Activated naive CD8-positive, alpha-beta T cell treated with anti-CD3 and anti-CD28 coated beads, Interleukin-2, amount 50 U/mL, for 16 hours (primary cell): ENCODE data around the gene PRM3.

Experiments
- DNase-seq: peaks from one replicate; pipeline ENCODE4 v3.0.0-alpha.2; 2020; ENCODE audit warnings: low read depth, low spot score

Gene PRM3

GRCh38 chr16:11272921-11273720 lies at the start of gene PRM3:
Gene PRM3, minus strand, starts transcription at chr16:11273629. Its CDS starts 34 bp downstream, at chr16:11273595.
- DNase-seq = no peak

- DNase-seq = no peak
Measured at GRCh38 chr16:11322823-11323222, 49.4 kb upstream of the PRM3 start.

GRCh38 chr16:11321662-11322061 lies 48.2 kb upstream of the PRM3 start:
- no peak for DNase-seq

- no peak for DNase-seq
Measured at GRCh38 chr16:11320170-11320569, 46.7 kb upstream of the PRM3 start.

GRCh38 chr16:11319529-11320146 lies 46.2 kb upstream of the PRM3 start:
- DNase-seq = no peak

- no peak for DNase-seq
Measured at GRCh38 chr16:11318817-11319216, 45.4 kb upstream of the PRM3 start.

GRCh38 chr16:11316331-11317015 lies 43.0 kb upstream of the PRM3 start:
- no peak for DNase-seq

GRCh38 chr16:11315510-11315909 lies 42.1 kb upstream of the PRM3 start:
- no peak for DNase-seq

- DNase-seq = no peak
Measured at GRCh38 chr16:11314309-11314894, 41.0 kb upstream of the PRM3 start.

- no peak for DNase-seq
Measured at GRCh38 chr16:11313493-11314308, 40.3 kb upstream of the PRM3 start.

- DNase-seq = no peak
Measured at GRCh38 chr16:11312718-11313492, 39.5 kb upstream of the PRM3 start.

- no peak for DNase-seq
Measured at GRCh38 chr16:11310997-11311561, 37.6 kb upstream of the PRM3 start.

GRCh38 chr16:11310634-11310977 lies 37.2 kb upstream of the PRM3 start:
- DNase-seq = no peak

- no peak for DNase-seq
Measured at GRCh38 chr16:11309895-11310633, 36.6 kb upstream of the PRM3 start.

GRCh38 chr16:11308493-11309283 lies 35.3 kb upstream of the PRM3 start:
- no peak for DNase-seq

GRCh38 chr16:11307639-11308492 lies 34.4 kb upstream of the PRM3 start:
- DNase-seq = no peak

GRCh38 chr16:11306997-11307638 lies 33.7 kb upstream of the PRM3 start:
- no peak for DNase-seq
